Smooth muscle cell (in vitro differentiated cells): ENCODE results near the gene ABHD14A. TPM values are rescaled to one million over a fixed set of nuclear protein-coding genes. Genes with fewer than 3 reads are reported as not detected.

ENCODE experiments used
- DNase-seq: peaks from one replicate; lab custom pipeline; 2025; ENCODE audit not compliant: unreplicated experiment; lab: John Stamatoyannopoulos, UW
- H2AFZ ChIP-seq: fragments of 200-600 bp; sonication (generic); 2 replicates; pipeline ENCODE4 v1.6.0; 2016; ENCODE audit warnings: antibody characterized with exemption, low read depth, mild to moderate bottlenecking
- H3F3A ChIP-seq: fragments of 200-600 bp; sonication (generic); 2 replicates; pipeline ENCODE4 v1.6.0; 2017; ENCODE audit warnings: antibody characterized with exemption, low read depth
- H3K27ac ChIP-seq: fragments of 200-600 bp; sonication (generic); 2 replicates; pipeline ENCODE4 v1.5.1; 2016; ENCODE audit warnings: low read depth, mild to moderate bottlenecking
- H3K27me3 ChIP-seq: fragments of 200-600 bp; sonication (generic); 2 replicates; pipeline ENCODE4 v1.6.1; 2016; ENCODE audit warnings: low read depth, mild to moderate bottlenecking
- H3K36me3 ChIP-seq: fragments of 200-600 bp; sonication (generic); 2 replicates; pipeline ENCODE4 v1.5.1; 2016; ENCODE audit warnings: low read depth
- H3K4me1 ChIP-seq: fragments of 200-600 bp; sonication (generic); 2 replicates; pipeline ENCODE4 v1.5.1; 2016; ENCODE audit warnings: low read depth
- H3K4me2 ChIP-seq: fragments of 200-600 bp; sonication (generic); 2 replicates; pipeline ENCODE4 v1.6.0; 2016; ENCODE audit warnings: mild to moderate bottlenecking
- H3K4me3 ChIP-seq: fragments of 200-600 bp; sonication (generic); 2 replicates; pipeline ENCODE4 v1.5.1; 2016; ENCODE audit warnings: mild to moderate bottlenecking
- H3K79me2 ChIP-seq: fragments of 200-600 bp; sonication (generic); 2 replicates; pipeline ENCODE4 v1.6.0; 2016; ENCODE audit warnings: low read depth, mild to moderate bottlenecking
- H3K9ac ChIP-seq: fragments of 200-600 bp; sonication (generic); 2 replicates; pipeline ENCODE4 v1.6.0; 2016; ENCODE audit warnings: low read depth
- H3K9me3 ChIP-seq: fragments of 200-600 bp; sonication (generic); replicated peaks from 2 replicates; pipeline ENCODE4 v1.5.1; 2016; ENCODE audit warnings: low read depth
- H4K20me1 ChIP-seq: fragments of 200-600 bp; sonication (generic); 2 replicates; pipeline ENCODE4 v1.6.0; 2016; ENCODE audit warnings: low read depth
- WGBS: methylation state at CpG from one replicate; pipeline ENCODE4 v1.1.7; 2016; ENCODE audit warnings: low lambda C conversion rate; 5-methylcytosine and 5-hydroxymethylcytosine counted together
- polyA plus RNA-seq: library from polyadenylated mRNA; unstranded; fragments of >200 nt; fragmentation: Nextera tagmentation; extraction: Ambion mirVana; gene quantifications from 2 replicates; pipeline ENCODE4 v1.2.1, GENCODE V29; 2016
- total RNA-seq: library from RNA; depleted of rRNA; stranded (reverse); fragments of >200 nt; gene quantifications from 2 replicates; pipeline ENCODE4 v1.2.3, GENCODE V29; 2014
- TF ChIP-seq, protein P1 (sequence below): fragments of 200-600 bp; sonication (generic); IDR thresholded peaks from 2 replicates; pipeline ENCODE4 v1.5.1; 2017; ENCODE audit warnings: borderline replicate concordance, mild to moderate bottlenecking, antibody characterized with exemption; ENCODE audit not compliant: insufficient read depth, poor library complexity, severe bottlenecking

The ABHD14A gene
- total and polyA plus RNA-seq, 2 experiments from 2014 or later: 16.1 to 49.7 TPM

GRCh38 chr3:51933471-51934138 is 41.3 kb upstream of the ABHD14A start:
- WGBS: 94% methylated on average over 12 of the region's 13 CpGs
- no peaks in the 10 kb centered on the region for H4K20me1 ChIP-seq
- H3K9me3 ChIP-seq: no peaks in the 10 kb centered on the region
- H3K4me1 ChIP-seq: no peaks in the 10 kb centered on the region
- H3K9ac ChIP-seq: no peak overlapping the region
- H3F3A ChIP-seq: no peaks in the 10 kb centered on the region
- H3K79me2 ChIP-seq: no peaks in the 10 kb centered on the region
- TF ChIP-seq, protein P1, sequence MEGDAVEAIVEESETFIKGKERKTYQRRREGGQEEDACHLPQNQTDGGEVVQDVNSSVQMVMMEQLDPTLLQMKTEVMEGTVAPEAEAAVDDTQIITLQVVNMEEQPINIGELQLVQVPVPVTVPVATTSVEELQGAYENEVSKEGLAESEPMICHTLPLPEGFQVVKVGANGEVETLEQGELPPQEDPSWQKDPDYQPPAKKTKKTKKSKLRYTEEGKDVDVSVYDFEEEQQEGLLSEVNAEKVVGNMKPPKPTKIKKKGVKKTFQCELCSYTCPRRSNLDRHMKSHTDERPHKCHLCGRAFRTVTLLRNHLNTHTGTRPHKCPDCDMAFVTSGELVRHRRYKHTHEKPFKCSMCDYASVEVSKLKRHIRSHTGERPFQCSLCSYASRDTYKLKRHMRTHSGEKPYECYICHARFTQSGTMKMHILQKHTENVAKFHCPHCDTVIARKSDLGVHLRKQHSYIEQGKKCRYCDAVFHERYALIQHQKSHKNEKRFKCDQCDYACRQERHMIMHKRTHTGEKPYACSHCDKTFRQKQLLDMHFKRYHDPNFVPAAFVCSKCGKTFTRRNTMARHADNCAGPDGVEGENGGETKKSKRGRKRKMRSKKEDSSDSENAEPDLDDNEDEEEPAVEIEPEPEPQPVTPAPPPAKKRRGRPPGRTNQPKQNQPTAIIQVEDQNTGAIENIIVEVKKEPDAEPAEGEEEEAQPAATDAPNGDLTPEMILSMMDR: no peak
- no peak overlapping the region for H3K4me3 ChIP-seq
- no peaks in the 10 kb centered on the region for H3K36me3 ChIP-seq
- H3K4me2 ChIP-seq: no peak overlapping the region
- no peaks in the 10 kb centered on the region for H3K27me3 ChIP-seq
- no peak overlapping the region for H3K27ac ChIP-seq
- no peak for DNase-seq
- H2AFZ ChIP-seq: no peak overlapping the region

- H3K36me3 ChIP-seq: no peaks in the 10 kb centered on the region
- no peaks in the 10 kb centered on the region for H3F3A ChIP-seq
- no peak overlapping the region for H3K9ac ChIP-seq
- no peak for DNase-seq
- no peak overlapping the region for H3K4me2 ChIP-seq
- no peak overlapping the region for H2AFZ ChIP-seq
- no peaks in the 10 kb centered on the region for H3K27me3 ChIP-seq
- TF ChIP-seq, protein P1: no peak
- no peaks in the 10 kb centered on the region for H3K9me3 ChIP-seq
- peaks cover 2% of the 10 kb centered on the region for H3K79me2 ChIP-seq
- WGBS: 93% methylated on average over 11 of the region's 11 CpGs
- H3K4me3 ChIP-seq: no peak overlapping the region
- no peak overlapping the region for H3K27ac ChIP-seq
- H4K20me1 ChIP-seq: no peaks in the 10 kb centered on the region
- no peaks in the 10 kb centered on the region for H3K4me1 ChIP-seq
Observed at GRCh38 chr3:51934139-51934850, 40.6 kb upstream of the ABHD14A start.

DNA sequence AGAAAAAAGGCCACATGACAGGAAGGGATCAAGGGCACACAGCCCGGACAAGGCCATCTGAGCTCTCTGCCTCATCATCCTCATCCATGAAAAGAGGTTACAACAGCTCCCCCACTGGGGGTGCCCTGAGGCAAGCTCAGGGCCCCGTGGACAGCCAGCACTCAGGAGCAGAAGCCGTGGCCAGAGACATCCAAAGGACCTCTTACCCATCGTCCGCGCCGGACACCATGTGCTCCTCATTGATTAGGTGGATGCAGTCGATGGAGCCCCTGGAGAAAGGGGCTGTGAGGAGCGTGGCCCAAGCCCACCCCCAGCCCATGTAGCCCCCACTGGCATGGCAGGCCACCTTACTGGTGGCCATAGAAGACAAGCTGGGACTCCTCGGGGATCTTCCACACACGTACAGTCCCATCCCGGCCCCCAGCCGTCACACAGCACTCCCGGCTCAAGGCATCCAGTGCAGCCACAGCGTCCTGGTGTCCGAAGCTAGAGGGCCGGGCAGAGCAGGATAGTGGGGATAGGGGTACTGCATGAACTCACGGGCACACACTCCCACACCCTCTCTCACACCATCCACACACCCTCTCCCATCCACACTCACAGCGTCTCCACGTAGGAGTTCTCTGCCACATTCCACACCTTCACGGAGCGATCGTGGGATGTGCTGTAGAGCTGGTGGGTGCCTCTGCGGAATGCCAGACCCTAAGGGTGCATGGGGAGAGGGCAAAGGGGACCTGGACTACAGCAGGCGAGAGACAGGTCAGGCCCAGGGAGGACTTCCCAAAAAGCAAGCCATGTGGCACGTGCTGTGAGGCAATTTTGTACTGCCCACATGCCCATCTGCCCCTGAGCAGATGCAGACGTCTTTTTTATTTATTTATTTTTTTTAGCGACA is 39.6 kb upstream of the ABHD14A start:
- no peak overlapping the region for H3K4me2 ChIP-seq
- no peak for DNase-seq
- H3K4me3 ChIP-seq: no peak overlapping the region
- H4K20me1 ChIP-seq: no peaks in the 10 kb centered on the region
- WGBS: 97% methylated on average over 27 of the region's 28 CpGs
- TF ChIP-seq, protein P1: no peak
- H3F3A ChIP-seq: no peaks in the 10 kb centered on the region
- H3K4me1 ChIP-seq: no peaks in the 10 kb centered on the region
- no peaks in the 10 kb centered on the region for H3K27me3 ChIP-seq
- H3K9ac ChIP-seq: no peak overlapping the region
- H3K27ac ChIP-seq: no peak overlapping the region
- H3K9me3 ChIP-seq: no peaks in the 10 kb centered on the region
- H2AFZ ChIP-seq: no peak overlapping the region
- H3K79me2 ChIP-seq: peaks cover 12% of the 10 kb centered on the region
- no peaks in the 10 kb centered on the region for H3K36me3 ChIP-seq
